SIG-M5 treated with dmso at 0.1 percent for 504 hours (cell line): ENCODE results near the gene ZNF423.

ENCODE experiments used
- DNase-seq: peaks from one replicate; lab custom pipeline; 2025; ENCODE audit not compliant: unreplicated experiment; lab: John Stamatoyannopoulos, UW

The ZNF423 gene

GRCh38 chr16:49827805-49828438 lies 28.0 kb downstream of the ZNF423 start:
- no peak for DNase-seq

- no peak for DNase-seq
These were observed 29.4 kb downstream of the ZNF423 start for GRCh38 chr16:49826515-49826914.

GRCh38 chr16:49825041-49825440 lies 30.9 kb downstream of the ZNF423 start:
- no peak for DNase-seq

- no peak for DNase-seq
These were observed 31.3 kb downstream of the ZNF423 start for GRCh38 chr16:49824593-49824992.

GRCh38 chr16:49822649-49823370 lies 33.1 kb downstream of the ZNF423 start:
- DNase-seq: no peak

- DNase-seq: no peak
These were observed 34.2 kb downstream of the ZNF423 start for GRCh38 chr16:49821614-49822282.

- DNase-seq: no peak
These were observed 34.8 kb downstream of the ZNF423 start for GRCh38 chr16:49821156-49821555.

- no peak for DNase-seq
These were observed 38.0 kb downstream of the ZNF423 start for GRCh38 chr16:49817754-49818507.

GRCh38 chr16:49816875-49817274 lies 39.0 kb downstream of the ZNF423 start:
- no peak for DNase-seq

GRCh38 chr16:49811644-49812334 lies 44.1 kb downstream of the ZNF423 start:
- no peak for DNase-seq

GRCh38 chr16:49810831-49811230 lies 45.1 kb downstream of the ZNF423 start:
- no peak for DNase-seq

- DNase-seq: no peak
These were observed 46.4 kb downstream of the ZNF423 start for GRCh38 chr16:49809561-49809960.

- no peak for DNase-seq
These were observed 46.9 kb downstream of the ZNF423 start for GRCh38 chr16:49809062-49809461.

- DNase-seq: no peak
These were observed 49.5 kb downstream of the ZNF423 start for GRCh38 chr16:49806446-49806845.

GRCh38 chr16:49801290-49801689 lies 54.6 kb downstream of the ZNF423 start:
- no peak for DNase-seq

- DNase-seq: peak; percentile 16
These were observed 55.0 kb downstream of the ZNF423 start for GRCh38 chr16:49800876-49801275.

GRCh38 chr16:49800441-49800840 lies 55.5 kb downstream of the ZNF423 start:
- DNase-seq: no peak

- no peak for DNase-seq
These were observed 56.7 kb downstream of the ZNF423 start for GRCh38 chr16:49799172-49799571.

- DNase-seq: no peak
These were observed 60.4 kb downstream of the ZNF423 start for GRCh38 chr16:49795513-49795912.

- no peak for DNase-seq
These were observed 62.7 kb downstream of the ZNF423 start for GRCh38 chr16:49793244-49793643.

- DNase-seq: no peak
These were observed 66.3 kb downstream of the ZNF423 start for GRCh38 chr16:49789616-49790015.
